HEK293 (cell line): ENCODE results near the gene NCEH1.

Experiments
- CTCF ChIA-PET: fragments of 350-600 bp; formaldehyde crosslinking; extraction: SDS; loops from one replicate; lab custom pipeline; 2021; ENCODE audit warnings: antibody characterized with exemption; lab: Yijun Ruan, JAX
- POLR2A ChIA-PET: fragments of 300-600 bp; formaldehyde crosslinking; extraction: SDS; loops from one replicate; lab custom pipeline; 2020; ENCODE audit warnings: antibody characterized with exemption, inconsistent platforms; lab: Yijun Ruan, JAX
- H3K27ac ChIP-seq: fragments of 200-500 bp; sonication (Bioruptor generic); 2 replicates; pipeline ENCODE4 v1.5.1; 2014; ENCODE audit warnings: low read depth, low read length, control low read depth, inconsistent platforms; ENCODE audit errors: extremely low read depth
- H3K36me3 ChIP-seq, 2 experiments: fragments of 200-500 bp in 1 of 2; sonication (Bioruptor generic) in 1 of 2; 1 replicate in 1 of 2; 2 replicates in 1 of 2; pipeline ENCODE4 v1.5.1; 2014 to 2017; ENCODE audit warnings: inconsistent platforms in 2 of 2, low read length in 2 of 2; ENCODE audit not compliant: control insufficient read depth in 2 of 2, insufficient read depth in 1 of 2
- H3K4me1 ChIP-seq: fragments of 200-500 bp; sonication (Bioruptor generic); 2 replicates; pipeline ENCODE4 v1.5.1; 2014; ENCODE audit warnings: mild to moderate bottlenecking, low read length, inconsistent platforms; ENCODE audit not compliant: control insufficient read depth, insufficient read depth
- H3K4me3 ChIP-seq: 2 replicates; pipeline ENCODE4 v1.5.1; 2011; ENCODE audit warnings: low read depth, mild to moderate bottlenecking, control low read depth, low read length, moderate library complexity
- H3K9me3 ChIP-seq: fragments of 200-500 bp; sonication (Bioruptor generic); 2 replicates; pipeline ENCODE4 v1.5.1; 2014; ENCODE audit warnings: low read depth, low read length, inconsistent platforms; ENCODE audit not compliant: control insufficient read depth, insufficient read depth
- MYNN ChIP-seq: fragments of 450-650 bp; formaldehyde crosslinking; IDR thresholded peaks from 2 replicates; pipeline ENCODE4 v1.5.1; 2016; ENCODE audit warnings: missing biosample characterization, missing genetic modification characterization, borderline replicate concordance
- RBAK ChIP-seq: fragments of 450-650 bp; formaldehyde crosslinking; IDR thresholded peaks from 2 replicates; pipeline ENCODE4 v1.5.1; 2016; ENCODE audit warnings: missing biosample characterization, missing genetic modification characterization
- ZFP3 ChIP-seq: fragments of 450-650 bp; formaldehyde crosslinking; IDR thresholded peaks from 2 replicates; pipeline ENCODE4 v1.5.1; 2016; ENCODE audit warnings: low read depth, missing biosample characterization, missing genetic modification characterization
- ZFP41 ChIP-seq: fragments of 450-650 bp; formaldehyde crosslinking; IDR thresholded peaks from 2 replicates; pipeline ENCODE4 v1.5.1; 2016; ENCODE audit warnings: missing biosample characterization, missing genetic modification characterization, borderline replicate concordance
- ZFP69B ChIP-seq: fragments of 450-650 bp; formaldehyde crosslinking; IDR thresholded peaks from 2 replicates; pipeline ENCODE4 v1.5.1; 2016; ENCODE audit warnings: missing biosample characterization, missing genetic modification characterization
- ZNF114 ChIP-seq: fragments of 450-650 bp; formaldehyde crosslinking; IDR thresholded peaks from 2 replicates; pipeline ENCODE4 v1.5.0; 2017; ENCODE audit warnings: missing biosample characterization, missing genetic modification characterization
- ZNF121 ChIP-seq: fragments of 450-650 bp; formaldehyde crosslinking; IDR thresholded peaks from 2 replicates; pipeline ENCODE4 v1.5.1; 2016; ENCODE audit warnings: missing biosample characterization, missing genetic modification characterization
- ZNF555 ChIP-seq: fragments of 450-650 bp; formaldehyde crosslinking; conservative IDR thresholded peaks from 2 replicates; pipeline ENCODE4 v1.5.1; 2017; ENCODE audit warnings: missing biosample characterization, mild to moderate bottlenecking, missing genetic modification characterization, inconsistent platforms
- ZNF585B ChIP-seq: fragments of 450-650 bp; formaldehyde crosslinking; IDR thresholded peaks from 2 replicates; pipeline ENCODE4 v1.5.1; 2016; ENCODE audit warnings: missing biosample characterization, missing genetic modification characterization
- ZNF626 ChIP-seq: fragments of 450-650 bp; sonication (Bioruptor Pico); formaldehyde crosslinking; IDR thresholded peaks from 2 replicates; pipeline ENCODE4 v1.5.1; 2018; ENCODE audit warnings: missing biosample characterization, missing genetic modification characterization, inconsistent platforms
- ZNF707 ChIP-seq: fragments of 450-650 bp; formaldehyde crosslinking; IDR thresholded peaks from 2 replicates; pipeline ENCODE4 v1.5.1; 2016; ENCODE audit warnings: missing biosample characterization, missing genetic modification characterization
- ZNF830 ChIP-seq: fragments of 450-650 bp; IDR thresholded peaks from 2 replicates; pipeline ENCODE4 v1.5.0; 2018; ENCODE audit warnings: missing biosample characterization, missing genetic modification characterization, low read depth, mild to moderate bottlenecking, moderate library complexity
- ZNF843 ChIP-seq: fragments of 450-650 bp; formaldehyde crosslinking; IDR thresholded peaks from 2 replicates; pipeline ENCODE4 v1.5.1; 2016; ENCODE audit warnings: missing biosample characterization, missing genetic modification characterization
- TF ChIP-seq, protein P1 (sequence below): fragments of 450-650 bp; IDR thresholded peaks from 2 replicates; pipeline ENCODE4 v1.5.1; 2018; ENCODE audit warnings: missing biosample characterization, missing genetic modification characterization
- TF ChIP-seq, protein P2 (sequence below): fragments of 450-650 bp; formaldehyde crosslinking; IDR thresholded peaks from 2 replicates; pipeline ENCODE4 v1.5.1; 2016; ENCODE audit warnings: missing biosample characterization, missing genetic modification characterization
- TF ChIP-seq, protein P3 (sequence below): fragments of 450-650 bp; formaldehyde crosslinking; IDR thresholded peaks from 2 replicates; pipeline ENCODE4 v1.5.1; 2016; ENCODE audit warnings: missing biosample characterization, missing genetic modification characterization

The NCEH1 gene

DNA sequence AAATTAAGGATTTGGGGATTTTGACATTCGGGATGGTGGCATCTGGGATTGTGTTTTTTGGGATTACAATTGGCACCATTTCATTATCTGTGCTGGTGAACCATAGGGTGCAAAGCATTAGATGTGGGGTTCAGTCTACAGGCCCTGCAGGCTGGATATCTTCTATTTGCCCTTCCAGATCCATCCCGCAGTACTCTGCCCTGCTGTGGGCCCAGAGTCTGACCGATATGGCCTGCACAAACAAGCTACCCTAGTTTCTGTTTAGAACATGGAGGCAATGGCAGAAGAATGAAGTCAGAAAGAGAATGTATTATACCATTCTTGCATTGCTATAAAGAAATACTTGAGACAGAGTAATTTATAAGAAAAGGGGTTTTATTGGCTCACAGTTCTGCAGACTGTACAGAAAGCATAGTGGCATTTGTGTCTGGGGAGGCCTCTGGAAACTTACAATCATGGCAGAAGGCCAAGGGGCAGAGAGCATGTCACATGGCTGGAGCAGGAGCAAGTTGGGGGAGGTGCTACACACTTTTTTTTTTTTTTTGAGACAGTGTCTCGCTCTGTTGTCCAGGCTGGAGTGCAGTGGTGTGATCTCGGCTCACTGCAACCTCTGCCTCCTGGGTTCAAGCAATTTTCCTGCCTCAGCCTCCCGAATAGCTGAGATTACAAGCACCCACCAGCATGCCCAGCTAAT is 93.7 kb downstream of the NCEH1 start:
- no peaks in the 10 kb centered on the region for H3K9me3 ChIP-seq
- ChIA-PET CTCF (interaction anchor here (0.7 kb wide), 1 partner anchor 75 kb away, joined by 3 read pairs; no protein-coding TSS in a partner anchor), POLR2A (no interaction called here)
- no peak overlapping the region for H3K4me3 ChIP-seq
- H3K4me1 ChIP-seq, result no peaks in the 10 kb centered on the region
- TF ChIP-seq ZFP69B (tag by site-specific recombination) (no peak), ZFP3 (tag by site-specific recombination) (no peak), ZNF626 (tag by site-specific recombination) (no peak), ZFP41 (no peak), MYNN (tag by site-specific recombination) (no peak)
- H3K27ac ChIP-seq, result no peak overlapping the region
- H3K36me3 ChIP-seq, result no peaks in the 10 kb centered on the region

DNA sequence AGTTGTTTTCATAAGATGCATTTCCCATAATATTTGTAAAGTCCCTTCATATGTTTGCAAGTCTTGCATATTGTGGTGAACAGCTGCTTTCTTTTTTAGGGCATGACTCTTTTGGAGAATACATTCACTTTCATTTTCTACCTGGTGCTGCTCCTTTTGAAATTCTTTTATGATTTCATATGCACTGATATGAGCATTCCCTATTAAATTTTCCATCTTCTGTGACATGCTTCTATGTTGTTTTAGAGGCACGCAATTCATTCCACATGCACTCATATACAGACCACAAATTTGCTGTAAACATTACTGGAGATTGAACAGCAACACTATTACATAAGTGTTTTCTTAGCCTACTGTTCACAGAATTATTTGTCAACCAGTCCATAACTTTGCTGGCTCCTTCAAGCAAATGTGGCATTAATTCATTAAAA is 94.8 kb downstream of the NCEH1 start:
- H3K4me3 ChIP-seq, result no peak overlapping the region
- TF ChIP-seq ZNF830 (no peak), ZFP3 (tag by site-specific recombination) (no peak), RBAK (tag by site-specific recombination) (no peak), ZNF707 (tag by site-specific recombination) (no peak), ZNF843 (tag by site-specific recombination) (no peak), ZNF585B (tag by site-specific recombination) (no peak), ZNF555 (no peak), ZNF114 (tag by site-specific recombination) (no peak), ZNF121 (tag by site-specific recombination) (no peak)
- TF ChIP-seq, protein P1, sequence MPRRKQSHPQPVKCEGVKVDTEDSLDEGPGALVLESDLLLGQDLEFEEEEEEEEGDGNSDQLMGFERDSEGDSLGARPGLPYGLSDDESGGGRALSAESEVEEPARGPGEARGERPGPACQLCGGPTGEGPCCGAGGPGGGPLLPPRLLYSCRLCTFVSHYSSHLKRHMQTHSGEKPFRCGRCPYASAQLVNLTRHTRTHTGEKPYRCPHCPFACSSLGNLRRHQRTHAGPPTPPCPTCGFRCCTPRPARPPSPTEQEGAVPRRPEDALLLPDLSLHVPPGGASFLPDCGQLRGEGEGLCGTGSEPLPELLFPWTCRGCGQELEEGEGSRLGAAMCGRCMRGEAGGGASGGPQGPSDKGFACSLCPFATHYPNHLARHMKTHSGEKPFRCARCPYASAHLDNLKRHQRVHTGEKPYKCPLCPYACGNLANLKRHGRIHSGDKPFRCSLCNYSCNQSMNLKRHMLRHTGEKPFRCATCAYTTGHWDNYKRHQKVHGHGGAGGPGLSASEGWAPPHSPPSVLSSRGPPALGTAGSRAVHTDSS (tag by site-specific recombination), result no peak
- TF ChIP-seq, protein P2, sequence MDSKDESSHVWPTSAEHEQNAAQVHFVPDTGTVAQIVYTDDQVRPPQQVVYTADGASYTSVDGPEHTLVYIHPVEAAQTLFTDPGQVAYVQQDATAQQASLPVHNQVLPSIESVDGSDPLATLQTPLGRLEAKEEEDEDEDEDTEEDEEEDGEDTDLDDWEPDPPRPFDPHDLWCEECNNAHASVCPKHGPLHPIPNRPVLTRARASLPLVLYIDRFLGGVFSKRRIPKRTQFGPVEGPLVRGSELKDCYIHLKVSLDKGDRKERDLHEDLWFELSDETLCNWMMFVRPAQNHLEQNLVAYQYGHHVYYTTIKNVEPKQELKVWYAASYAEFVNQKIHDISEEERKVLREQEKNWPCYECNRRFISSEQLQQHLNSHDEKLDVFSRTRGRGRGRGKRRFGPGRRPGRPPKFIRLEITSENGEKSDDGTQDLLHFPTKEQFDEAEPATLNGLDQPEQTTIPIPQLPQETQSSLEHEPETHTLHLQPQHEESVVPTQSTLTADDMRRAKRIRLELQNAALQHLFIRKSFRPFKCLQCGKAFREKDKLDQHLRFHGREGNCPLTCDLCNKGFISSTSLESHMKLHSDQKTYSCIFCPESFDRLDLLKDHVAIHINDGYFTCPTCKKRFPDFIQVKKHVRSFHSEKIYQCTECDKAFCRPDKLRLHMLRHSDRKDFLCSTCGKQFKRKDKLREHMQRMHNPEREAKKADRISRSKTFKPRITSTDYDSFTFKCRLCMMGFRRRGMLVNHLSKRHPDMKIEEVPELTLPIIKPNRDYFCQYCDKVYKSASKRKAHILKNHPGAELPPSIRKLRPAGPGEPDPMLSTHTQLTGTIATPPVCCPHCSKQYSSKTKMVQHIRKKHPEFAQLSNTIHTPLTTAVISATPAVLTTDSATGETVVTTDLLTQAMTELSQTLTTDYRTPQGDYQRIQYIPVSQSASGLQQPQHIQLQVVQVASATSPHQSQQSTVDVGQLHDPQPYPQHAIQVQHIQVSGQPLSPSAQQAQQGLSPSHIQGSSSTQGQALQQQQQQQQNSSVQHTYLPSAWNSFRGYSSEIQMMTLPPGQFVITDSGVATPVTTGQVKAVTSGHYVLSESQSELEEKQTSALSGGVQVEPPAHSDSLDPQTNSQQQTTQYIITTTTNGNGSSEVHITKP (tag by site-specific recombination), result no peak
- TF ChIP-seq, protein P3, sequence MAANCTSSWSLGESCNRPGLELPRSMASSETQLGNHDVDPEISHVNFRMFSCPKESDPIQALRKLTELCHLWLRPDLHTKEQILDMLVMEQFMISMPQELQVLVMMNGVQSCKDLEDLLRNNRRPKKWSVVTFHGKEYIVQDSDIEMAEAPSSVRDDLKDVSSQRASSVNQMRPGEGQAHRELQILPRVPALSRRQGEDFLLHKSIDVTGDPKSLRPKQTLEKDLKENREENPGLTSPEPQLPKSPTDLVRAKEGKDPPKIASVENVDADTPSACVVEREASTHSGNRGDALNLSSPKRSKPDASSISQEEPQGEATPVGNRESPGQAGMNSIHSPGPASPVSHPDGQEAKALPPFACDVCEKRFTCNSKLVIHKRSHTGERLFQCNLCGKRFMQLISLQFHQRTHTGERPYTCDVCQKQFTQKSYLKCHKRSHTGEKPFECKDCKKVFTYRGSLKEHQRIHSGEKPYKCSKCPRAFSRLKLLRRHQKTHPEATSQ (tag by site-specific recombination), result no peak
- ChIA-PET POLR2A (no interaction called here), CTCF (no interaction called here)
- H3K9me3 ChIP-seq, result no peaks in the 10 kb centered on the region
- H3K36me3 ChIP-seq, result no peaks in the 10 kb centered on the region
- no peak overlapping the region for H3K27ac ChIP-seq
- H3K4me1 ChIP-seq, result no peaks in the 10 kb centered on the region
